Measurements from ENCODE around the gene CHRNG.

DNA sequence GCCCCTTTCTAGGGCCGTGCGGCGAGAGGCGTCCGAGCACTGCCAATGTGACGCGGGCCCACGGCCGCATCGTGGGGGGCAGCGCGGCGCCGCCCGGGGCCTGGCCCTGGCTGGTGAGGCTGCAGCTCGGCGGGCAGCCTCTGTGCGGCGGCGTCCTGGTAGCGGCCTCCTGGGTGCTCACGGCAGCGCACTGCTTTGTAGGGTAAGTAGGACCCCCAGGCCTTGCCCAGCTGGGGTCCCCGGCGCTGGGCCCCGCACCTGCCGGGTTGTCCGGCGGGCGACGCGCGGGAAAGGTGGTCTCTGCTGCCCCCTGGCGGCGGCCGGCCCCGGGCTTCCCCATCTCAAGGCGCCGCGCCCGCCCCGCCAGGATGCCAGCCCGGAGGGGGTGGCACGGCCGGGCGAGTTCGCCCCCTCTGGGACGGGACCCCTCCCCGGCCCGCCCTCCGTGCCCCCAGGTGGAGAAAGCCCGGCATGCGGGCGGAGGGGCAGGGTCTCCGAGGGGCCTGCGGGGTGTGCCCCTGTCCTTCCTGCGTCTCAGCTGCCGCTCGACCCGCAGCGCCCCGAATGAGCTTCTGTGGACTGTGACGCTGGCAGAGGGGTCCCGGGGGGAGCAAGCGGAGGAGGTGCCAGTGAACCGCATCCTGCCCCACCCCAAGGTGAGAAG, 17.4 kb upstream of the CHRNG start:
- TF ChIP-seq, protein P1, sequence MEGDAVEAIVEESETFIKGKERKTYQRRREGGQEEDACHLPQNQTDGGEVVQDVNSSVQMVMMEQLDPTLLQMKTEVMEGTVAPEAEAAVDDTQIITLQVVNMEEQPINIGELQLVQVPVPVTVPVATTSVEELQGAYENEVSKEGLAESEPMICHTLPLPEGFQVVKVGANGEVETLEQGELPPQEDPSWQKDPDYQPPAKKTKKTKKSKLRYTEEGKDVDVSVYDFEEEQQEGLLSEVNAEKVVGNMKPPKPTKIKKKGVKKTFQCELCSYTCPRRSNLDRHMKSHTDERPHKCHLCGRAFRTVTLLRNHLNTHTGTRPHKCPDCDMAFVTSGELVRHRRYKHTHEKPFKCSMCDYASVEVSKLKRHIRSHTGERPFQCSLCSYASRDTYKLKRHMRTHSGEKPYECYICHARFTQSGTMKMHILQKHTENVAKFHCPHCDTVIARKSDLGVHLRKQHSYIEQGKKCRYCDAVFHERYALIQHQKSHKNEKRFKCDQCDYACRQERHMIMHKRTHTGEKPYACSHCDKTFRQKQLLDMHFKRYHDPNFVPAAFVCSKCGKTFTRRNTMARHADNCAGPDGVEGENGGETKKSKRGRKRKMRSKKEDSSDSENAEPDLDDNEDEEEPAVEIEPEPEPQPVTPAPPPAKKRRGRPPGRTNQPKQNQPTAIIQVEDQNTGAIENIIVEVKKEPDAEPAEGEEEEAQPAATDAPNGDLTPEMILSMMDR (IDR thresholded peaks at IDR 0.05) = peak; percentile 92
- no peak for TF ChIP-seq ZFX (IDR thresholded peaks at IDR 0.05; ENCODE audit: borderline replicate concordance)
